IMR-90 (cell line): ENCODE data around the gene BCAS1. TPM values are rescaled to one million over a fixed set of nuclear protein-coding genes. Genes with fewer than 3 reads are reported as not detected.

Source experiments
- ATAC-seq: fragments of 200-7000 bp; cut with Tn5 transposase; 2 replicates; pipeline ENCODE4 v1.9.1; 2020; ENCODE audit warnings: low read depth, mild to moderate bottlenecking, moderate library complexity
- BruUV-seq: library from RNA; stranded (reverse); fragments of 400-500 nt; replicated peaks from 2 replicates; lab custom pipeline; 2021; lab: Mats Ljungman, UMichigan
- CTCF ChIA-PET: fragments of 300-600 bp; formaldehyde crosslinking; extraction: SDS; loops from one replicate; lab custom pipeline; 2021; ENCODE audit warnings: antibody characterized with exemption; lab: Yijun Ruan, JAX
- POLR2A ChIA-PET: fragments of 300-600 bp; sonication (Branson Sonifier 250); formaldehyde crosslinking; loops from one replicate; lab custom pipeline; 2022; ENCODE audit warnings: antibody characterized with exemption; ENCODE audit not compliant: unreplicated experiment; lab: Charles Lee
- DNase-seq: peaks from one replicate; pipeline ENCODE4 v3.0.0; 2013
- H2AFZ ChIP-seq: replicated peaks from 2 replicates; pipeline ENCODE3; 2013; ENCODE audit warnings: low read length, mild to moderate bottlenecking; ENCODE audit not compliant: poor library complexity
- H2AK5ac ChIP-seq: 2 replicates; pipeline ENCODE4 v1.6.1; 2013; ENCODE audit warnings: low read depth, low read length, inconsistent platforms
- H2AK9ac ChIP-seq: replicated peaks from 2 replicates; pipeline ENCODE3; 2013; ENCODE audit warnings: mild to moderate bottlenecking, low read depth, low read length, moderate library complexity; ENCODE audit not compliant: poor library complexity
- H2BK120ac ChIP-seq: 2 replicates; pipeline ENCODE4 v1.6.1; 2013; ENCODE audit warnings: low read depth, low read length, inconsistent platforms
- H2BK15ac ChIP-seq: 3 replicates; pipeline ENCODE4 v1.6.1; 2013; ENCODE audit warnings: low read depth, low read length, inconsistent platforms
- H2BK20ac ChIP-seq: 2 replicates; pipeline ENCODE4 v1.6.1; 2013; ENCODE audit warnings: low read depth, mild to moderate bottlenecking, inconsistent platforms, low read length, moderate library complexity
- H2BK5ac ChIP-seq: 2 replicates; pipeline ENCODE4 v1.6.1; 2013; ENCODE audit warnings: mild to moderate bottlenecking, low read depth, low read length, inconsistent platforms; ENCODE audit not compliant: poor library complexity, severe bottlenecking
- H3K14ac ChIP-seq: replicated peaks from 2 replicates; pipeline ENCODE4 v1.6.1; 2013; ENCODE audit warnings: low read depth, low read length, inconsistent platforms
- H3K18ac ChIP-seq: 2 replicates; pipeline ENCODE4 v1.6.1; 2013; ENCODE audit warnings: low read depth, low read length, control low read depth
- H3K23ac ChIP-seq: 2 replicates; pipeline ENCODE4 v1.6.1; 2013; ENCODE audit warnings: low read depth, low read length, inconsistent platforms
- H3K27ac ChIP-seq: 2 replicates; pipeline ENCODE4 v1.5.1; 2013; ENCODE audit warnings: mild to moderate bottlenecking, control low read depth, low read length; ENCODE audit not compliant: insufficient read depth
- H3K27me3 ChIP-seq: 2 replicates; pipeline ENCODE4 v1.6.1; 2013; ENCODE audit warnings: low read length; ENCODE audit not compliant: control insufficient read depth, insufficient read depth
- H3K36me3 ChIP-seq: 2 replicates; pipeline ENCODE4 v1.6.1; 2013; ENCODE audit warnings: low read length, mixed read lengths; ENCODE audit not compliant: control insufficient read depth, insufficient read depth
- H3K4ac ChIP-seq: 2 replicates; pipeline ENCODE4 v1.6.1; 2013; ENCODE audit warnings: low read depth, low read length, inconsistent platforms
- H3K4me1 ChIP-seq: 2 replicates; pipeline ENCODE4 v1.6.1; 2013; ENCODE audit warnings: low read length, mixed read lengths; ENCODE audit not compliant: control insufficient read depth, insufficient read depth
- H3K4me2 ChIP-seq: 2 replicates; pipeline ENCODE4 v1.6.1; 2013; ENCODE audit warnings: low read depth, mild to moderate bottlenecking, control low read depth, low read length, moderate library complexity
- H3K4me3 ChIP-seq: 2 replicates; pipeline ENCODE4 v1.5.1; 2013; ENCODE audit warnings: low read depth, mild to moderate bottlenecking, control low read depth, low read length, moderate library complexity; ENCODE audit not compliant: insufficient read depth
- H3K56ac ChIP-seq: 2 replicates; pipeline ENCODE4 v1.6.1; 2013; ENCODE audit warnings: low read length, inconsistent platforms; ENCODE audit not compliant: insufficient read depth; ENCODE audit errors: extremely low read depth
- H3K79me1 ChIP-seq, 2 experiments: 2 replicates each; pipeline ENCODE4 v1.6.1; 2013; ENCODE audit warnings: low read length in 2 of 2, inconsistent platforms in 1 of 2, low read depth in 1 of 2
- H3K9ac ChIP-seq: 2 replicates; pipeline ENCODE4 v1.6.1; 2013; ENCODE audit warnings: low read depth, low read length, control low read depth
- H3K9me1 ChIP-seq: 2 replicates; pipeline ENCODE4 v1.6.1; 2013; ENCODE audit warnings: low read length, inconsistent platforms; ENCODE audit not compliant: insufficient read depth
- H3K9me3 ChIP-seq: 2 replicates; pipeline ENCODE4 v1.6.1; 2013; ENCODE audit warnings: low read length; ENCODE audit not compliant: control insufficient read depth, insufficient read depth
- H4K20me1 ChIP-seq: 2 replicates; pipeline ENCODE4 v1.6.1; 2013; ENCODE audit warnings: low read length, inconsistent platforms; ENCODE audit not compliant: insufficient read depth
- H4K5ac ChIP-seq: 2 replicates; pipeline ENCODE4 v1.6.1; 2013; ENCODE audit warnings: mild to moderate bottlenecking, low read depth, low read length, control low read depth
- H4K8ac ChIP-seq, 2 experiments: 2 replicates each; pipeline ENCODE4 v1.6.1; 2013; ENCODE audit warnings: low read depth in 2 of 2, low read length in 2 of 2, control low read depth in 1 of 2, inconsistent platforms in 1 of 2
- H4K91ac ChIP-seq: 2 replicates; pipeline ENCODE4 v1.6.1; 2013; ENCODE audit warnings: low read depth, low read length, inconsistent platforms; ENCODE audit not compliant: insufficient read depth
- CEBPB ChIP-seq: IDR thresholded peaks from 2 replicates; pipeline ENCODE4 v1.6.1; 2012; ENCODE audit warnings: low read depth, low read length, improper control_type of control experiment
- CHD1 ChIP-seq: IDR thresholded peaks from 2 replicates; pipeline ENCODE4 v1.6.1; 2012; ENCODE audit warnings: low read depth, low read length, improper control_type of control experiment
- FOS ChIP-seq: fragments of 150-350 bp; IDR thresholded peaks from 2 replicates; pipeline ENCODE4 v1.6.1; 2016; ENCODE audit warnings: low read depth, low read length
- MAFK ChIP-seq: IDR thresholded peaks from 2 replicates; pipeline ENCODE4 v1.6.1; 2012; ENCODE audit warnings: low read depth, low read length, improper control_type of control experiment
- MAZ ChIP-seq: IDR thresholded peaks from 2 replicates; pipeline ENCODE4 v1.6.1; 2012; ENCODE audit warnings: low read depth, mild to moderate bottlenecking, low read length, improper control_type of control experiment, moderate library complexity, borderline replicate concordance
- MXI1 ChIP-seq: IDR thresholded peaks from 2 replicates; pipeline ENCODE4 v1.6.1; 2012; ENCODE audit warnings: low read depth, mild to moderate bottlenecking, low read length, moderate library complexity, borderline replicate concordance
- NFE2L2 ChIP-seq: fragments of 150-350 bp; IDR thresholded peaks from 2 replicates; pipeline ENCODE4 v1.6.1; 2016; ENCODE audit warnings: low read depth, mild to moderate bottlenecking, low read length
- POLR2A ChIP-seq: IDR thresholded peaks from 2 replicates; pipeline ENCODE4 v1.6.1; 2012; ENCODE audit warnings: mild to moderate bottlenecking, low read depth, low read length
- RAD21 ChIP-seq: IDR thresholded peaks from 2 replicates; pipeline ENCODE4 v1.6.1; 2012; ENCODE audit warnings: low read length, improper control_type of control experiment
- RCOR1 ChIP-seq: IDR thresholded peaks from 2 replicates; pipeline ENCODE4 v1.6.1; 2012; ENCODE audit warnings: mild to moderate bottlenecking, low read length, improper control_type of control experiment; ENCODE audit not compliant: insufficient replicate concordance
- RFX5 ChIP-seq: IDR thresholded peaks from 2 replicates; pipeline ENCODE4 v1.8.0; 2012; ENCODE audit warnings: low read depth, mild to moderate bottlenecking, low read length, moderate library complexity
- SMC3 ChIP-seq: fragments of 150-350 bp; IDR thresholded peaks from 2 replicates; pipeline ENCODE4 v1.6.1; 2016; ENCODE audit warnings: low read depth, mild to moderate bottlenecking, antibody characterized with exemption, low read length, moderate library complexity
- WGBS, 2 experiments: methylation state at CpG; one replicate each; pipeline versions ENCODE4 v1.1.5 to v1.1.7; 2013; ENCODE audit warnings: missing lambda C conversion rate in 2 of 2; ENCODE audit not compliant: insufficient read length in 1 of 2; ENCODE audit errors: extremely low coverage in 2 of 2; 5-methylcytosine and 5-hydroxymethylcytosine counted together
- dilution Hi-C: fragments of 300-500 bp; cut with HindIII; formaldehyde crosslinking; loops from one replicate; pipeline ENCODE4 v1.14.3; 2018; ENCODE audit warnings: low sequenced_read_pairs; ENCODE audit not compliant: unreplicated experiment
- in situ Hi-C: fragments of 300-500 bp; cut with MboI; formaldehyde crosslinking; loops from 3 replicates; pipeline ENCODE4 v1.14.3; 2019; ENCODE audit warnings: low sequenced_read_pairs, inconsistent platforms, mixed read lengths
- intact Hi-C: fragments of 100-400 bp; cut with micrococcal nuclease; formaldehyde crosslinking; loops from 2 replicates; pipeline ENCODE4 v1.10.0; 2022
- polyA plus RNA-seq, 3 experiments: library from polyadenylated mRNA; depleted of rRNA; stranded (reverse); fragments of >200 nt; gene quantifications; 2 replicates each; pipeline ENCODE4 v1.2.3, GENCODE V29; 2012; ENCODE audit warnings: low replicate concordance in 1 of 3
- total RNA-seq: library from RNA; depleted of rRNA; stranded (reverse); fragments of >200 nt; gene quantifications from 2 replicates; pipeline ENCODE4 v1.2.3, GENCODE V29; 2012
- TF ChIP-seq, protein P1 (sequence below): conservative IDR thresholded peaks from 2 replicates; pipeline ENCODE4 v1.5.1; 2012; ENCODE audit warnings: mild to moderate bottlenecking, low read depth, low read length, improper control_type of control experiment
- TF ChIP-seq, protein P2 (sequence below): fragments of 150-350 bp; IDR thresholded peaks from 2 replicates; pipeline ENCODE4 v1.6.1; 2017; ENCODE audit warnings: mild to moderate bottlenecking, antibody characterized with exemption, low read length, low read depth
- TF ChIP-seq, protein P3 (sequence below): fragments of 150-350 bp; IDR thresholded peaks from 2 replicates; pipeline ENCODE4 v1.6.1; 2016; ENCODE audit warnings: low read depth, mild to moderate bottlenecking, low read length, moderate library complexity, borderline replicate concordance

Gene BCAS1
- total and polyA plus RNA-seq, 2 of the 4 experiments (the other 2 are of a cell fraction): under 0.01 TPM; not detected in 1

DNA sequence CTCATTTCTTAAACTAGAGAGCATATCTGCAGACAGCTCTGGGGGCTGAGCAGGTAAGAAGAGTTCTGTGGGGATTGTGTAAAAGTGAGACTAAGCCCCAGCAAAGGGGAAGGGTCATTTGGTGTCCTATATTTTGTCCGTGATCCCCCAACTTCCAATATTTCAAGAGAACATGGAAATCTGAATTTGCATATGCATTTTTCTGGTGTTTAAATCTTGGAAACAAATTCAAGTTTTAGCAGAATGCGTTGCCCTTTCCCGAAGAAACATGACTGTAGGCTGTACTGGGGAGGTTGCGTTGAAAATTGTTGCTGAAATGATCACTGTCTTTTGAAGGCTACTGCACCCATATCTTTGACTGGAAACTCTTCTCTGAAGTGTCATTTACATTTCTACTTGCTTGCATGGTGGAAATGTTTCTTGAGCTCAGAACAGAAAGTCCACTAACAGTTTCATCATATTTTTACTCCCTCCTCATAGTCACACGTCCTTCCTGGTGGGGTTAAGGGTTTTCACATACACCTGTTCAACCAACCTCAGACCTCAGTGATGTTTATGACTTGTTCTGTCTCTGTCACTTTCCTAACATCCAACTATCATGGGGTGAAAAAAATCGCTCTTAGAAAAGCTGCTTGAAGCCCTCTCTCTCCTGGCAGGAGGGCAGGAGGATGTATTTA is 140.3 kb downstream of the BCAS1 start:
- Histone ChIP-seq H3K4ac (peak overlapping the region; percentile 54; the same call in 1 of the 2 replicates), H2BK5ac (no peak overlapping the region), H2AK5ac (peak overlapping the region; percentile 38; the same call in 1 of the 2 replicates), H2BK20ac (peak overlapping the region; percentile 60), H3K4me2 (no peak overlapping the region), H2AFZ (no peak overlapping the region), H3K4me3 (no peak overlapping the region), H3K9me3 (no peaks in the 10 kb centered on the region), H2BK15ac (peak overlapping the region; percentile 72; the same call in 1 of the 3 replicates), H3K79me1 (no peaks in the 10 kb centered on the region; a peak in 1 of 4 replicates), H3K23ac (no peak overlapping the region), H3K27me3 (no peaks in the 10 kb centered on the region), H3K36me3 (no peaks in the 10 kb centered on the region), H4K20me1 (no peaks in the 10 kb centered on the region), H4K5ac (no peak overlapping the region), H3K14ac (no peak overlapping the region), H3K27ac (no peak overlapping the region), H4K91ac (no peak overlapping the region; the same call in 1 of the 2 replicates), H2AK9ac (no peak overlapping the region), H3K4me1 (peaks cover 8% of the 10 kb centered on the region), H3K9ac (no peak overlapping the region), H3K9me1 (peaks cover 14% of the 10 kb centered on the region), H3K18ac (no peak overlapping the region), H3K56ac (no peak overlapping the region), H2BK120ac (peak overlapping the region; percentile 75), H4K8ac (peak overlapping the region in 1 of 2 experiments; percentile 33; a peak in 1 of 4 replicates)
- in situ Hi-C loops: loop anchor here (25.0 kb wide), 2 partner anchors 768 to 1443 kb away; no protein-coding TSS in a partner anchor
- ChIA-PET CTCF (interaction anchor here (0.5 to 1.7 kb wide), 2 partner anchors 14 to 31 kb away, joined by 3 to 8 read pairs; no protein-coding TSS in a partner anchor), POLR2A (no interaction called here)
- WGBS, 2 experiments: no CpG with 5 or more reads among the region's 6 CpGs
- ATAC-seq (no peak), DNase-seq (no peak)
- intact Hi-C loops: no loop called here
- no TSS peak for BruUV-seq
- dilution Hi-C loops: no loop called here
- no peak for TF ChIP-seq FOS
- TF ChIP-seq RFX5: no peak
- TF ChIP-seq MAZ: no peak
- TF ChIP-seq, protein P1, sequence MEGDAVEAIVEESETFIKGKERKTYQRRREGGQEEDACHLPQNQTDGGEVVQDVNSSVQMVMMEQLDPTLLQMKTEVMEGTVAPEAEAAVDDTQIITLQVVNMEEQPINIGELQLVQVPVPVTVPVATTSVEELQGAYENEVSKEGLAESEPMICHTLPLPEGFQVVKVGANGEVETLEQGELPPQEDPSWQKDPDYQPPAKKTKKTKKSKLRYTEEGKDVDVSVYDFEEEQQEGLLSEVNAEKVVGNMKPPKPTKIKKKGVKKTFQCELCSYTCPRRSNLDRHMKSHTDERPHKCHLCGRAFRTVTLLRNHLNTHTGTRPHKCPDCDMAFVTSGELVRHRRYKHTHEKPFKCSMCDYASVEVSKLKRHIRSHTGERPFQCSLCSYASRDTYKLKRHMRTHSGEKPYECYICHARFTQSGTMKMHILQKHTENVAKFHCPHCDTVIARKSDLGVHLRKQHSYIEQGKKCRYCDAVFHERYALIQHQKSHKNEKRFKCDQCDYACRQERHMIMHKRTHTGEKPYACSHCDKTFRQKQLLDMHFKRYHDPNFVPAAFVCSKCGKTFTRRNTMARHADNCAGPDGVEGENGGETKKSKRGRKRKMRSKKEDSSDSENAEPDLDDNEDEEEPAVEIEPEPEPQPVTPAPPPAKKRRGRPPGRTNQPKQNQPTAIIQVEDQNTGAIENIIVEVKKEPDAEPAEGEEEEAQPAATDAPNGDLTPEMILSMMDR: no peak
- no peak for TF ChIP-seq RCOR1
- TF ChIP-seq RAD21: no peak
- TF ChIP-seq, protein P2, sequence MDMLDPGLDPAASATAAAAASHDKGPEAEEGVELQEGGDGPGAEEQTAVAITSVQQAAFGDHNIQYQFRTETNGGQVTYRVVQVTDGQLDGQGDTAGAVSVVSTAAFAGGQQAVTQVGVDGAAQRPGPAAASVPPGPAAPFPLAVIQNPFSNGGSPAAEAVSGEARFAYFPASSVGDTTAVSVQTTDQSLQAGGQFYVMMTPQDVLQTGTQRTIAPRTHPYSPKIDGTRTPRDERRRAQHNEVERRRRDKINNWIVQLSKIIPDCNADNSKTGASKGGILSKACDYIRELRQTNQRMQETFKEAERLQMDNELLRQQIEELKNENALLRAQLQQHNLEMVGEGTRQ: no peak
- TF ChIP-seq, protein P3, sequence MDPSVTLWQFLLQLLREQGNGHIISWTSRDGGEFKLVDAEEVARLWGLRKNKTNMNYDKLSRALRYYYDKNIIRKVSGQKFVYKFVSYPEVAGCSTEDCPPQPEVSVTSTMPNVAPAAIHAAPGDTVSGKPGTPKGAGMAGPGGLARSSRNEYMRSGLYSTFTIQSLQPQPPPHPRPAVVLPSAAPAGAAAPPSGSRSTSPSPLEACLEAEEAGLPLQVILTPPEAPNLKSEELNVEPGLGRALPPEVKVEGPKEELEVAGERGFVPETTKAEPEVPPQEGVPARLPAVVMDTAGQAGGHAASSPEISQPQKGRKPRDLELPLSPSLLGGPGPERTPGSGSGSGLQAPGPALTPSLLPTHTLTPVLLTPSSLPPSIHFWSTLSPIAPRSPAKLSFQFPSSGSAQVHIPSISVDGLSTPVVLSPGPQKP: no peak
- no peak for TF ChIP-seq POLR2A
- no peak for TF ChIP-seq NFE2L2
- no peak for TF ChIP-seq MAFK
- TF ChIP-seq CHD1: no peak
- no peak for TF ChIP-seq MXI1
- TF ChIP-seq CEBPB: no peak
- no peak for TF ChIP-seq SMC3
